Neutrophil (primary cell): Measurements from ENCODE around the gene TOPAZ1.

Experiments
- H3K27ac ChIP-seq: fragments of 200-600 bp; sonication (generic); 2 replicates; pipeline ENCODE4 v1.5.1; 2016; ENCODE audit warnings: mild to moderate bottlenecking, moderate library complexity
- H3K27me3 ChIP-seq: fragments of 200-600 bp; sonication (generic); 2 replicates; pipeline ENCODE4 v1.6.0; 2016; ENCODE audit warnings: mild to moderate bottlenecking
- H3K36me3 ChIP-seq: fragments of 200-600 bp; sonication (generic); 2 replicates; pipeline ENCODE4 v1.5.1; 2017
- H3K4me1 ChIP-seq, 2 experiments: fragments of 200-600 bp in 1 of 2; sonication (generic) in 1 of 2; 1 replicate in 1 of 2; 2 replicates in 1 of 2; pipeline versions ENCODE4 v1.5.1 to v1.6.1; 2013 to 2016; ENCODE audit warnings: low read depth in 1 of 2, low read length in 1 of 2, mild to moderate bottlenecking in 1 of 2, moderate library complexity in 1 of 2; ENCODE audit not compliant: control insufficient read depth in 1 of 2, insufficient read depth in 1 of 2
- H3K4me3 ChIP-seq, 2 experiments: fragments of 200-600 bp in 1 of 2; sonication (generic) in 1 of 2; 1 replicate in 1 of 2; 2 replicates in 1 of 2; pipeline ENCODE4 v1.5.1; 2013 to 2016; ENCODE audit warnings: low read depth in 1 of 2, low read length in 1 of 2, mild to moderate bottlenecking in 1 of 2, moderate library complexity in 1 of 2
- H3K9me3 ChIP-seq: fragments of 200-600 bp; sonication (generic); 2 replicates; pipeline ENCODE4 v1.5.1; 2016
- TF ChIP-seq, protein P1 (sequence below): fragments of 200-600 bp; sonication (generic); IDR thresholded peaks from 2 replicates; pipeline ENCODE4 v1.5.1; 2016; ENCODE audit warnings: antibody characterized with exemption

The TOPAZ1 gene

DNA sequence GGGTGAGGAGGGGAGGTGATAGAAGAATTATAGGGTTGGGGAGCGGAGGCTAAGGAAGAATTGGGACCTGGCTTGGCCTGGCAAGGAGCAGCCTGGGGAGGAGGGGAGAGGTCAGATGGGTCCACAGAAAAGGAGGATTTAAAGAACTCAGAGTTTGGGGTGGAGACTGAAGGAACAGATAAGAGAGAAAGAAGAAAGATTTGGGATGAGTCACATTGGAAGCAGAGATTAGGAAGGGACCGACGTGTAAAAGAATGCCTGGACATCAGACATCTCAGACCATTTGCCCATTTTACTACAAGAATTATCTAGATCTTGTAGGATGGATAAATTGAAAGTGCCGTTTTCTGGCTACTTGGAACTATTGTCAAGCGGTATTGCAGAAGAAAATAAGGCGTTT is 107.3 kb downstream of the TOPAZ1 start:
- no peaks in the 10 kb centered on the region for H3K36me3 ChIP-seq

DNA sequence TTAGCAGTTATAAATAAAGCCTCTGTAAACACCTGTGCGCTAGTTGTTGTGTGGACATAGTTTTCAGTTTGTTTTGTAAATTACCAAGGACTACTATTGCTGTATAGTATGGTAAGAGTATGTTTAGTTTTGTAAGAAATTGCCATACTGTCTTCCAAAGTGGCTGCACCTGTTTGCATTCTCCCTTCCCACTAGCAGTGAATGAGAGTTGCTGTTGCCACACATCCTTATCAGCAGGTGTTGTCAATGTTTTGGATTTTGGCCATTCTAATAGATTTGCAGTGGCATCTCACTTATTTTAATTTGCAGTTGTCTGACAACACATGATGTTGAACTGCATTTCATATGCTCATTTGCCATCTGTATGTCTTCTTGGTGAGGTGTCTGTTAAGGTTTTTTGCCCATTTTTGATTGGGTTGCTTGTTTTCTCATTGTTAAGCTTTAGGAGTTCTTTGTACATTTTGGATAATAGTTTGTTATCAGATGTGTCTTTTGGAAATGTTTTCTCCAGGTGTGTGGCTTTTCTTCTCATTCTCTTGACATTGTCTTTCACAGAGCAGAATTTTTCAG is 111.8 kb downstream of the TOPAZ1 start:
- H3K4me1 ChIP-seq = no peaks in the 10 kb centered on the region
- TF ChIP-seq, protein P1, sequence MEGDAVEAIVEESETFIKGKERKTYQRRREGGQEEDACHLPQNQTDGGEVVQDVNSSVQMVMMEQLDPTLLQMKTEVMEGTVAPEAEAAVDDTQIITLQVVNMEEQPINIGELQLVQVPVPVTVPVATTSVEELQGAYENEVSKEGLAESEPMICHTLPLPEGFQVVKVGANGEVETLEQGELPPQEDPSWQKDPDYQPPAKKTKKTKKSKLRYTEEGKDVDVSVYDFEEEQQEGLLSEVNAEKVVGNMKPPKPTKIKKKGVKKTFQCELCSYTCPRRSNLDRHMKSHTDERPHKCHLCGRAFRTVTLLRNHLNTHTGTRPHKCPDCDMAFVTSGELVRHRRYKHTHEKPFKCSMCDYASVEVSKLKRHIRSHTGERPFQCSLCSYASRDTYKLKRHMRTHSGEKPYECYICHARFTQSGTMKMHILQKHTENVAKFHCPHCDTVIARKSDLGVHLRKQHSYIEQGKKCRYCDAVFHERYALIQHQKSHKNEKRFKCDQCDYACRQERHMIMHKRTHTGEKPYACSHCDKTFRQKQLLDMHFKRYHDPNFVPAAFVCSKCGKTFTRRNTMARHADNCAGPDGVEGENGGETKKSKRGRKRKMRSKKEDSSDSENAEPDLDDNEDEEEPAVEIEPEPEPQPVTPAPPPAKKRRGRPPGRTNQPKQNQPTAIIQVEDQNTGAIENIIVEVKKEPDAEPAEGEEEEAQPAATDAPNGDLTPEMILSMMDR = no peak
- no peaks in the 10 kb centered on the region for H3K9me3 ChIP-seq
- H3K27ac ChIP-seq = no peak overlapping the region
- no peaks in the 10 kb centered on the region for H3K27me3 ChIP-seq
- no peak overlapping the region for H3K4me3 ChIP-seq
- H3K36me3 ChIP-seq = peaks cover 20% of the 10 kb centered on the region

More for the DNA sequence above, 107.3 kb downstream of the TOPAZ1 start:
- H3K4me3 ChIP-seq = no peak overlapping the region
- H3K9me3 ChIP-seq = no peaks in the 10 kb centered on the region
- peaks cover 7 to 10% of the 10 kb centered on the region in 2 experiments for H3K4me1 ChIP-seq
- no peak overlapping the region for H3K27ac ChIP-seq
- no peaks in the 10 kb centered on the region for H3K27me3 ChIP-seq
- TF ChIP-seq, protein P1 = no peak

DNA sequence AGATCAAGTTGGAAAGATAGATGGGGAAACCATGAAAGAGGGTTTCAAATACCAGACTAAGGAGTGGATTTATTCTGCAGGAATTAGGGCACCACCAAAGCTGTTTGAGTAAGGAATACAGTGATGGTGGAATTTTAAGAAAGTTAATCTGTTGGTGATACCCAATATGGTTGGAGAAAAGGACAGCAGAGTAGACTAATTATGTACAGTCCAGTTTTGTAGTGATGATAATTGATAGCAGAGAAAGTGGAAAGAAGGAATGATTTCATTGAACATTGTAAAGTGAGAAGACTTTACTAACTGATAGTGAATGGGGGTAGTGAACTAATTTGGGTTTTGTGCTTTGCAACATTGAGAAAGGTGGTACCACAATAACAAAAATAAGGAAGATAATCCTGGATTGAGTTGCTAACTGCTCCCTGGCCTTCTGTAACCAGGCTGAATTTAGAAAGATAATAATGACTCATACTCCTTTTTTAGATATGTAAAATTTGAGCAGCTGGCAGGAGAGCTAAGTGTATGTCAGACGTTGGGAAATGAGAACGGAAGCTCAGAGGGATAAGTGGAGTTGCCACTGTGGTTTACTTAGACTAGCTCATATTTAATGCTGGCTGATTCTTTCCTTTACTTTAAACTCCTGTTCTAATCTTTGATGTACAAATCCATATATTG is 113.8 kb downstream of the TOPAZ1 start:
- TF ChIP-seq, protein P1 = no peak
- Histone ChIP-seq H3K36me3 (peaks cover 34% of the 10 kb centered on the region), H3K27me3 (no peaks in the 10 kb centered on the region), H3K9me3 (no peaks in the 10 kb centered on the region), H3K27ac (no peak overlapping the region), H3K4me3 (no peak overlapping the region), H3K4me1 (no peaks in the 10 kb centered on the region)

DNA sequence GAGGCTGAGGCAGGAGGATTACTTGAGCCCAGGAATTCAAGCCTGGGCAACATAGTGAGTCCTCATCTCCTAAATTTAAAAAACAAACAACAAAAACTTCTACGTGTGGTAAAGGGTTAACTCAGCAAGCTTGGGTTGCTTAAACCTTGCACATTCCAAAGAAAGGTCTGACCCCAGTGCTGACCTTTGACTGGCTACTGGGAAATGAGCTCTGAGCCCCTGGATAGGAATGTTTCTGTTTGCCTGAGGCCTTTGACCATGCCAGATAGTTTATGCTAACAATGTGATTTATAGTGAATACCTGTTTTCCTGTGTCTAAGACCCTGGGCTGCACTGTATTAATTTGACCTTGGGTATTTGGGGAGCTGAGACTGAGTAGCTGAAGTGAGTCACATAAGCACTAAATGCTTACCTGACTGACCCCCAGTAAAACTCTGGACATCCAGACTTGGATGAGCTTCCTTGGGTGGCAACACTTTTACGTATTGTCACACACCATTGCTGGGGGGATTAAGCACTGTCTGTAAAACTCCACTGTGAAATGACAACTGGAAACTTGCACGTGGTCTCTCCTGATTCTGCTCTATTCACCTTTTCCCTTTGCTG is 117.6 kb downstream of the TOPAZ1 start:
- peaks cover 47% of the 10 kb centered on the region for H3K36me3 ChIP-seq
- TF ChIP-seq, protein P1 = no peak
- no peak overlapping the region for H3K27ac ChIP-seq
- H3K27me3 ChIP-seq = no peaks in the 10 kb centered on the region
- H3K4me1 ChIP-seq = no peaks in the 10 kb centered on the region
- H3K9me3 ChIP-seq = no peaks in the 10 kb centered on the region
- no peak overlapping the region for H3K4me3 ChIP-seq

DNA sequence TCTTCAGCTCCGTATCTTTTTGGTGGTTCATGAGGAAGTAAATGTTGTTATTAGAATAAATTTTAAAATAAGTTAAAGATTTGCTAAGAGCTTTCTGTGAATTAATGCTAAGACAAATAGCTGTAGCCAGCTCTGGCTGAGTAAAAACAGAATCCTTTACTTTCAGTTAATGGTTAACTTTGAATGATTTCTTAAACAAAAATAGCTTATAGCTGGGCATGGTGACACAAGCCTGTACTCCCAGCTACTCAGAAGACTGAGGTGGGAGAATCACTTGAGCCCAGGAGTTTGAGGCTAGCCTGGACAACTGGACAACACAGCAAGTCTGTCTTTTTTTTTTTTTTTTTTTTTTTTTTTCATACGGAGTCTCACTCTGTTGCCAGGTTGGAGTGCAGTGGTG is 121.9 kb downstream of the TOPAZ1 start:
- H3K27me3 ChIP-seq = no peaks in the 10 kb centered on the region
- H3K4me1 ChIP-seq = no peaks in the 10 kb centered on the region
- no peak overlapping the region for H3K27ac ChIP-seq
- TF ChIP-seq, protein P1 = no peak
- H3K4me3 ChIP-seq = no peak overlapping the region
- peaks cover 45% of the 10 kb centered on the region for H3K36me3 ChIP-seq
- H3K9me3 ChIP-seq = no peaks in the 10 kb centered on the region
